ENCODE results near the gene PAPPA.

The PAPPA gene

DNA sequence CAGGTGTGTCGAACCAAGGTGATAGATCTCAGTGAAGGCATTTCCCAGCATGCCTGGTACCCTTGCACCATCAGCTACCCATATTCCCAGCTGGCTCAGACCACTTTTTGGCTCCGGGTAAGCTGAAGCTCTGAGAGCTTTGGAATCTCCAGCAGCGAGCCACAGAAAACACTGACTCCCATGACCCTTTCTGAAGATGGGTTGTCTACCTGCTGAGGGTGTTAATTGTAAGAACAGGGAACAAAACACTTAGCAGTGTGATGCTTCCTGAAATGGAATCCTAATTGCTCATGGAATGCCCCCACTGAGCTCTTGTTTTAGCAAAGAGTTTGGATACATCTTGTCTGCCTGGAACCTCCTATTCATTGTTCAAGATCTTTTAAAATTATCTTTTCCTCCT is 177.7 kb downstream of the PAPPA start:
- DNase-seq (ENCODE audit: low read depth), result no peak
- TF ChIP-seq POLR2A (IDR thresholded peaks at IDR 0.05; ENCODE audit: extremely low read depth, insufficient read length) (no peak), MYC (IDR thresholded peaks at IDR 0.05; ENCODE audit: low read depth, low read length) (no peak)
- TF ChIP-seq, protein P1, sequence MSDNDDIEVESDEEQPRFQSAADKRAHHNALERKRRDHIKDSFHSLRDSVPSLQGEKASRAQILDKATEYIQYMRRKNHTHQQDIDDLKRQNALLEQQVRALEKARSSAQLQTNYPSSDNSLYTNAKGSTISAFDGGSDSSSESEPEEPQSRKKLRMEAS (IDR thresholded peaks at IDR 0.05; ENCODE audit: low read depth, low read length), result no peak
- TF ChIP-seq, protein P2, sequence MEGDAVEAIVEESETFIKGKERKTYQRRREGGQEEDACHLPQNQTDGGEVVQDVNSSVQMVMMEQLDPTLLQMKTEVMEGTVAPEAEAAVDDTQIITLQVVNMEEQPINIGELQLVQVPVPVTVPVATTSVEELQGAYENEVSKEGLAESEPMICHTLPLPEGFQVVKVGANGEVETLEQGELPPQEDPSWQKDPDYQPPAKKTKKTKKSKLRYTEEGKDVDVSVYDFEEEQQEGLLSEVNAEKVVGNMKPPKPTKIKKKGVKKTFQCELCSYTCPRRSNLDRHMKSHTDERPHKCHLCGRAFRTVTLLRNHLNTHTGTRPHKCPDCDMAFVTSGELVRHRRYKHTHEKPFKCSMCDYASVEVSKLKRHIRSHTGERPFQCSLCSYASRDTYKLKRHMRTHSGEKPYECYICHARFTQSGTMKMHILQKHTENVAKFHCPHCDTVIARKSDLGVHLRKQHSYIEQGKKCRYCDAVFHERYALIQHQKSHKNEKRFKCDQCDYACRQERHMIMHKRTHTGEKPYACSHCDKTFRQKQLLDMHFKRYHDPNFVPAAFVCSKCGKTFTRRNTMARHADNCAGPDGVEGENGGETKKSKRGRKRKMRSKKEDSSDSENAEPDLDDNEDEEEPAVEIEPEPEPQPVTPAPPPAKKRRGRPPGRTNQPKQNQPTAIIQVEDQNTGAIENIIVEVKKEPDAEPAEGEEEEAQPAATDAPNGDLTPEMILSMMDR (IDR thresholded peaks at IDR 0.05; ENCODE audit: low read depth, low read length), result no peak
- H3K4me3 ChIP-seq (ENCODE audit: low read depth, low read length), result no peak overlapping the region

DNA sequence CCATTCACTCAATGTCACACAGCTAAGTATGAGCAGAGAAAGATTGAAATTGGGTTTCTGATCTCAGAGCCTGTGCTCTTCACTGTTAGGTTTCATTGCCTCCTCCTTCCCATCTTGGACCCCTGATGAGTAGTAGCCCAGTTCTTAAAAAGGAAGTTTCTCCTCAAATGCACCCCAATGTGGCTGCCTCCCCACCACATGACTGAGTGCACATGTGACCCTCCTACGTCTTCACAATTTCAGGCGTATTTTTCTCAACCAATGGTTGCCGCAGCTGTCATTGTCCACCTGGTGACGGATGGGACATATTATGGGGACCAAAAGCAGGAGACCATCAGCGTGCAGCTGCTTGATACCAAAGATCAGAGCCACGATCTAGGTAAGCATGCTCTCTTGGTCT is 178.5 kb downstream of the PAPPA start:
- TF ChIP-seq, protein P1 (IDR thresholded peaks at IDR 0.05; ENCODE audit: low read depth, low read length), result no peak
- TF ChIP-seq, protein P2 (IDR thresholded peaks at IDR 0.05; ENCODE audit: low read depth, low read length), result no peak
- TF ChIP-seq POLR2A (IDR thresholded peaks at IDR 0.05; ENCODE audit: extremely low read depth, insufficient read length) (no peak), MYC (IDR thresholded peaks at IDR 0.05; ENCODE audit: low read depth, low read length) (no peak)
- DNase-seq (ENCODE audit: low read depth), result no peak

DNA sequence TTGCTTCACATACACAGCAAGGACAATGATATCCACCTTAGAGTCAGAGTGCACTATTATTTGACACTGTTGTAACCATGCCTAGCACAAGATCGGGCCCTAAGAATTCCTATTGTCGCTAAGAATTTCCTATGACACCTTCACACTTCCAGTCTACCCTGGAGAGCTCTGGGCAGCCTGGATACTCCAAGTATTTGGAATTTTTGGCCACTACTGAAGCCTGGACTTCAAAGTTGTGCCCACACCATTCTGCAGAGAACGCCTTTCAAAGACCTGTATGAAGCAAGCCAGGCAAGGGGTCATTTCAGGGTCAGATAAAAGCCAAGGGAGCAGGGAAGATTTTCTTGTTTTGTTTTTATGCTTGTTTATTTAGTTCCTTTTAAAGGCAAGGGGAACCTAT is 179.7 kb downstream of the PAPPA start:
- H3K4me3 ChIP-seq (ENCODE audit: low read depth, low read length), result no peak overlapping the region
- DNase-seq (ENCODE audit: low read depth), result no peak
- TF ChIP-seq, protein P2 (IDR thresholded peaks at IDR 0.05; ENCODE audit: low read depth, low read length), result no peak
- TF ChIP-seq MYC (IDR thresholded peaks at IDR 0.05; ENCODE audit: low read depth, low read length) (no peak), POLR2A (IDR thresholded peaks at IDR 0.05; ENCODE audit: extremely low read depth, insufficient read length) (no peak)
- TF ChIP-seq, protein P1 (IDR thresholded peaks at IDR 0.05; ENCODE audit: low read depth, low read length), result no peak

More for the DNA sequence above, 178.5 kb downstream of the PAPPA start:
- no peak overlapping the region for H3K4me3 ChIP-seq (ENCODE audit: low read depth, low read length)

DNA sequence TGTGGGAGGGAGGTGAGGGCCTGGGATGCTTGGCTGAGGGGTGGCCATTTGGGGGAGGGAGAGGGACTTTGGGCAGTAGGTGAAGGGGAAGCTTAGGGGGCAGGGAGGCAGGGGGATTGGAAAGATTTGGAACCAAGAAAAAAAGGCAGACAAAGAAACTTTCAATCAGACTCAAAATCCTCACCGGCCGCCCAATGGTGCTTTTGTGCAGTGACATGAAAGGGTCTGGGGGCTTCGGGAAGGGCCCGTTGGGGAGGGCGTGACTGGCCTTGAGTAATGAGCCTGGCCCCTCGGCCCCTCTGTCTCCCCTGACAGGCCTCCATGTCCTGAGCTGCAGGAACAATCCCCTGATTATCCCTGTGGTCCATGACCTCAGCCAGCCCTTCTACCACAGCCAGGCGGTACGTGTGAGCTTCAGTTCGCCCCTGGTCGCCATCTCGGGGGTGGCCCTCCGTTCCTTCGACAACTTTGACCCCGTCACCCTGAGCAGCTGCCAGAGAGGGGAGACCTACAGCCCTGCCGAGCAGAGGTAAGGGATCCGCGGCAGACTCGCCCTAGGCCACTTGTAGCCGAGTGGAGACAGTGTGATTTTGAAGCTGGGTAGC is 181.1 kb downstream of the PAPPA start:
- no peak for DNase-seq (ENCODE audit: low read depth)
- no peak overlapping the region for H3K4me3 ChIP-seq (ENCODE audit: low read depth, low read length)
- TF ChIP-seq MYC (IDR thresholded peaks at IDR 0.05; ENCODE audit: low read depth, low read length), result no peak
- TF ChIP-seq POLR2A (IDR thresholded peaks at IDR 0.05; ENCODE audit: extremely low read depth, insufficient read length), result no peak
- TF ChIP-seq, protein P1 (IDR thresholded peaks at IDR 0.05; ENCODE audit: low read depth, low read length), result no peak
- TF ChIP-seq, protein P2 (IDR thresholded peaks at IDR 0.05; ENCODE audit: low read depth, low read length), result no peak

DNA sequence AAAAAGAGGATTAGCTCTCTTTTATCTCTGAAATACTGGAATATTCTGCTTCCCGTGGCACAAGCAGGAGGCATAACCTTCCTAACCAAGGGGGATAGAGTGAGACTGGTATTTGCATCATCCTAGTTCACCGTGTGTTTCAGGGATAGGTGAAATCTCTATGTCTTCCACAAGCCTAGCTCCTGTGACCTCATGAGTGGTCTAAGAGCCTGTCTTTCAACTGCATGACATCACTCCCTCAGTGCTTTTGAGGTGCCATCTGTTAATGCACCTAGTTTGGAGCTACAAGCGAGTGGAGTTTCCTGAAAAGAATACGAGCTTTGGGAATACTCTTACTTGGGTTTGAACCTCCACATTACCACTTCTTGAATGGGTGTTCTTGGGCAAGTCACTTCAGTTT is 181.8 kb downstream of the PAPPA start:
- DNase-seq (ENCODE audit: low read depth), result no peak
- H3K4me3 ChIP-seq (ENCODE audit: low read depth, low read length), result no peak overlapping the region
- no peak for TF ChIP-seq MYC (IDR thresholded peaks at IDR 0.05; ENCODE audit: low read depth, low read length)
- TF ChIP-seq, protein P2 (IDR thresholded peaks at IDR 0.05; ENCODE audit: low read depth, low read length), result no peak
- TF ChIP-seq, protein P1 (IDR thresholded peaks at IDR 0.05; ENCODE audit: low read depth, low read length), result no peak
- TF ChIP-seq POLR2A (IDR thresholded peaks at IDR 0.05; ENCODE audit: extremely low read depth, insufficient read length), result no peak
